GM08714 (cell line): Measurements from ENCODE around the gene LSM3.

Experiments used
- H3K4me3 ChIP-seq: fragments of 200-500 bp; sonication (Bioruptor generic); 2 replicates; pipeline ENCODE4 v1.5.1; 2014; ENCODE audit warnings: mild to moderate bottlenecking, low read length, inconsistent platforms
- ZNF274 ChIP-seq: IDR thresholded peaks from 2 replicates; pipeline ENCODE4 v1.6.1; 2012; ENCODE audit warnings: mild to moderate bottlenecking, low read depth, low read length

The LSM3 gene

GRCh38 chr3:14138878-14139655 lies 39.5 kb upstream of the LSM3 start:
- TF ChIP-seq ZNF274 = no peak

GRCh38 chr3:14139771-14140170 lies 38.8 kb upstream of the LSM3 start:
- H3K4me3 ChIP-seq = no peak overlapping the region
- TF ChIP-seq ZNF274 = no peak

More at GRCh38 chr3:14138878-14139655, 39.5 kb upstream of the LSM3 start:
- H3K4me3 ChIP-seq = no peak overlapping the region

GRCh38 chr3:14140668-14141067 lies 37.9 kb upstream of the LSM3 start:
- H3K4me3 ChIP-seq = no peak overlapping the region
- TF ChIP-seq ZNF274 = no peak

GRCh38 chr3:14141144-14141543 lies 37.5 kb upstream of the LSM3 start:
- no peak overlapping the region for H3K4me3 ChIP-seq
- no peak for TF ChIP-seq ZNF274

GRCh38 chr3:14141602-14142341 lies 36.8 kb upstream of the LSM3 start:
- TF ChIP-seq ZNF274 = no peak
- H3K4me3 ChIP-seq = no peak overlapping the region

- no peak for TF ChIP-seq ZNF274
- H3K4me3 ChIP-seq = no peak overlapping the region
These were observed 35.9 kb upstream of the LSM3 start for GRCh38 chr3:14142567-14143270.

GRCh38 chr3:14143271-14144225 lies 35.1 kb upstream of the LSM3 start:
- TF ChIP-seq ZNF274 = no peak

GRCh38 chr3:14144423-14145075 lies 34.1 kb upstream of the LSM3 start:
- H3K4me3 ChIP-seq = no peak overlapping the region
- TF ChIP-seq ZNF274 = no peak

More at GRCh38 chr3:14143271-14144225, 35.1 kb upstream of the LSM3 start:
- no peak overlapping the region for H3K4me3 ChIP-seq

GRCh38 chr3:14145236-14145635 lies 33.4 kb upstream of the LSM3 start:
- H3K4me3 ChIP-seq = no peak overlapping the region
- no peak for TF ChIP-seq ZNF274

- H3K4me3 ChIP-seq = no peak overlapping the region
- TF ChIP-seq ZNF274 = no peak
These were observed 32.8 kb upstream of the LSM3 start for GRCh38 chr3:14145670-14146380.

- no peak overlapping the region for H3K4me3 ChIP-seq
- no peak for TF ChIP-seq ZNF274
These were observed 32.1 kb upstream of the LSM3 start for GRCh38 chr3:14146381-14147065.

GRCh38 chr3:14147066-14147435 lies 31.6 kb upstream of the LSM3 start:
- no peak overlapping the region for H3K4me3 ChIP-seq
- no peak for TF ChIP-seq ZNF274
